Measurements from ENCODE around the gene OSTF1. TPM values are rescaled to one million over a fixed set of nuclear protein-coding genes. Genes with fewer than 3 reads are reported as not detected.

Gene OSTF1
- total RNA-seq, 2 experiments from 2014 or later, result 126 to 132 TPM

DNA sequence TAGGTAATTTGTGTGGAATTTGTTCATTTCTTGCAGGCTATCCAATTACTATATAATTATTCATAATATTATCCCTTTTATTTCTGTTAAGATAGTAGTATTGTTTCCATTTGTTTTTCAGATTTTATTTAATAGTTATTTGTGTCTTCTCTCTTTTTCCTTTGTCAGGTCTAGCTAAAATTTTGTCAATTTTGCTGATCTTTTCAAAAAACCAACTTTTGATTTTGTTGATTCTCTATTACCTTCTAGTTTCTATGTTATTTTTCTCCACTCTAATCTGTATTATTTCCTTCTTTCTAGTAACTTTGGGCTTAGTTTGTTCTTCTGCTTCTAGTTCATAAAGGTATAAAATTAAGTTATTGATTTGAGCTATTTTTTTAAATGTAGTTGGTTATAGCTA lies 76.3 kb downstream of the OSTF1 start:
- DNase-seq, result no peak
- Mint-ChIP-seq H3K9me3 (ENCODE audit: insufficient read depth) (peaks cover 34% of the 10 kb centered on the region), H3K4me3 (no peak overlapping the region), H3K27ac (no peak overlapping the region), H3K36me3 (ENCODE audit: low read depth) (peaks cover 65% of the 10 kb centered on the region), H3K4me1 (ENCODE audit: low read depth) (peaks cover 30% of the 10 kb centered on the region), H3K27me3 (ENCODE audit: low read depth) (no peaks in the 10 kb centered on the region)
- ChIA-PET CTCF (interaction anchor here (1.2 to 1.3 kb wide), 4 partner anchors 10 to 25 kb away, joined by 3 to 6 read pairs (median 5); no protein-coding TSS in a partner anchor), POLR2A (interaction anchor here (0.9 kb wide), 1 partner anchor 76 kb away, joined by 3 read pairs; no protein-coding TSS in a partner anchor)
- no peak for ATAC-seq

GRCh38 chr9:75167281-75167680 lies 79.0 kb downstream of the OSTF1 start:
- H3K36me3 Mint-ChIP-seq (ENCODE audit: low read depth), result peaks cover 81% of the 10 kb centered on the region
- DNase-seq (no peak), ATAC-seq (no peak)
- no peak overlapping the region for H3K4me3 Mint-ChIP-seq
- peaks cover 34% of the 10 kb centered on the region for H3K9me3 Mint-ChIP-seq (ENCODE audit: insufficient read depth)
- ChIA-PET CTCF (interaction anchor here (1.9 kb wide), 1 partner anchor 18 kb away, joined by 11 read pairs; no protein-coding TSS in a partner anchor), POLR2A (no interaction called here)
- H3K4me1 Mint-ChIP-seq (ENCODE audit: low read depth), result peaks cover 53% of the 10 kb centered on the region
- no peaks in the 10 kb centered on the region for H3K27me3 Mint-ChIP-seq (ENCODE audit: low read depth)
- peak overlapping the region; percentile 53 for H3K27ac Mint-ChIP-seq

DNA sequence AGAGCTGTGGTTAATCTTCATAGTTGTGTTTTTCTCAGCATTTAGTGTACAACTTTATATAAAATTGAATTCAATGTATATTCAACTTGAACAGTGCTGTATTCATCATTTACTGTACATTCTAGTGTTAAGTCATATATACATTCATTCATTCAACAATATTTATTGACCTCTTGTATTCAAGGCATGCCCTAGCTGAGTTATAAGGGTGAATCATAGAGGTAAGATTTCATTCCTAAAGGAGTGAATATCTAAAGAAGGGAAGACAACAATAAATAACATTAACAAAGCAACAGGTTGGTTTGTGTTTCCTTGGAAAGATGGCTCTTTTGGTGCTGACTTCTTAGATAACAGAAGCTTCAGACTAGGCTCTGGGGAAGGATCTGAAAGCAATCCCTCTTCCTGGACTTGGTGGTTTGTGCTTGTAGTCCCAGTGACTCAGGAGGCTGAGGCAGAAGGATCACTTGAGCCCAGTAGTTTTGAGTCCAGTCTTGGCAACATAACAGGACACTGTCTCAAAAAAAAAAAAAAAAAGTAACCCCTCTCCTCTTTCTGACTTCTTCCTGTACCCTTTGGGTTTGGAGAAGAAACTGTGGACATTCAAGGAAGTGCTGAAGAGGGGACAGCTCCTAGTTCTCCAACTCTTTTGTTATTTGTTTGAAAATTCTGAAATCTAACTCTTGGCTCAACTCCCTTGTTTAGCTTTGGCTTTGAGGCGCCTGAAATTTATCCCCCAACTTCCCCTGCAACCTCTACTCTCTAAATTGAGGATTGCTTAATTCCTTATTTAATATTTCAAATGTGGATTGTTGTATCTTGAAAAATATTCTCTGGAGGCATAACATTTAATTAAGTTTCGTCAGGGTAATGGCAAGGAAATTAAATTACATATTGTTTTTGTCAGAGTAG lies 80.2 kb downstream of the OSTF1 start:
- ChIA-PET CTCF (interaction anchor here (0.7 to 10.5 kb wide), 4 partner anchors 17 to 217 kb away, joined by 3 to 77 read pairs (median 3); no protein-coding TSS in a partner anchor), POLR2A (interaction anchor here (0.6 kb wide), 1 partner anchor 8 kb away, joined by 4 read pairs; no protein-coding TSS in a partner anchor)
- Mint-ChIP-seq H3K36me3 (ENCODE audit: low read depth) (peaks cover 82% of the 10 kb centered on the region), H3K27ac (peak overlapping the region; percentile 40), H3K4me3 (no peak overlapping the region), H3K9me3 (ENCODE audit: insufficient read depth) (peaks cover 24% of the 10 kb centered on the region), H3K4me1 (ENCODE audit: low read depth) (peaks cover 59% of the 10 kb centered on the region), H3K27me3 (ENCODE audit: low read depth) (no peaks in the 10 kb centered on the region)
- ATAC-seq (no peak), DNase-seq (no peak)

- CTCF ChIA-PET, result interaction anchor here (1.2 to 10.5 kb wide), 2 partner anchors 16 to 218 kb away, joined by 3 to 77 read pairs; no protein-coding TSS in a partner anchor
Measured at GRCh38 chr9:75169623-75170022, 81.3 kb downstream of the OSTF1 start.

DNA sequence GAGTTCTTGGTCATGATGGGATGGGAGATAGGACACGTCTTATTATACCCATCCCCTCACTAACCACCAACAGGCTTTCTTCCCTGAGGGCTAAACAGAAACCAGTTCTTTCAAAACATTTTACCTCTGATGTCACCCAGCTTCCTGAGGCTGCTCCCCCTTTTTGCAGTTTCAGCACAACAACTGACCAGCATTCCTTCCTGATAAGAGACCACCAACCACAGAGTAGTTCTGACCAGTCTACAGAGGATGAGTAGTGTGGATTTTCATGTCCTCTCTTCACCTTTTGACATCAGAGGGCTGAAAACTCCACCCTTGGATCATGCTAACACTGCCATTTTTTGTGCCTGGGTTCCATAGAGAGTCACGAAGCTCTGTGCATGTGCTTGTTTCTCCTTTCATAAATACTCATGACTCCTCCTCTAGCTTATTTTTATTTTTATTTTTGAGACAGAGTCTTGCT lies 82.6 kb downstream of the OSTF1 start:
- Mint-ChIP-seq H3K27ac (peak overlapping the region; percentile 71), H3K4me1 (ENCODE audit: low read depth) (peaks cover 59% of the 10 kb centered on the region), H3K36me3 (ENCODE audit: low read depth) (peaks cover 65% of the 10 kb centered on the region), H3K27me3 (ENCODE audit: low read depth) (no peaks in the 10 kb centered on the region), H3K4me3 (no peak overlapping the region), H3K9me3 (ENCODE audit: insufficient read depth) (peaks cover 13% of the 10 kb centered on the region)
- POLR2A ChIA-PET, result interaction anchor here (1.2 to 1.5 kb wide), 2 partner anchors 19 to 81 kb away, joined by 3 read pairs; no protein-coding TSS in a partner anchor
- DNase-seq (no peak), ATAC-seq (peak; percentile 51)
- CTCF ChIA-PET, result interaction anchor here (0.6 to 10.5 kb wide), 2 partner anchors 10 to 14 kb away, joined by 3 to 77 read pairs; no protein-coding TSS in a partner anchor

More at GRCh38 chr9:75169623-75170022, 81.3 kb downstream of the OSTF1 start:
- peaks cover 59% of the 10 kb centered on the region for H3K4me1 Mint-ChIP-seq (ENCODE audit: low read depth)
- POLR2A ChIA-PET, result interaction anchor here (1.2 to 1.5 kb wide), 2 partner anchors 17 to 80 kb away, joined by 3 read pairs; no protein-coding TSS in a partner anchor
- H3K27me3 Mint-ChIP-seq (ENCODE audit: low read depth), result no peaks in the 10 kb centered on the region
- DNase-seq, result no peak
- H3K36me3 Mint-ChIP-seq (ENCODE audit: low read depth), result peaks cover 75% of the 10 kb centered on the region
- peaks cover 22% of the 10 kb centered on the region for H3K9me3 Mint-ChIP-seq (ENCODE audit: insufficient read depth)
- H3K27ac Mint-ChIP-seq, result no peak overlapping the region
- no peak for ATAC-seq
- H3K4me3 Mint-ChIP-seq, result no peak overlapping the region

- H3K9me3 Mint-ChIP-seq (ENCODE audit: insufficient read depth), result no peaks in the 10 kb centered on the region
- ChIA-PET POLR2A (interaction anchor here (1.4 kb wide), 1 partner anchor 10 kb away, joined by 3 read pairs; no protein-coding TSS in a partner anchor), CTCF (interaction anchor here (1.0 to 10.5 kb wide), 4 partner anchors 10 to 28 kb away, joined by 3 to 77 read pairs (median 4); no protein-coding TSS in a partner anchor)
- DNase-seq (no peak), ATAC-seq (no peak)
- peaks cover 30% of the 10 kb centered on the region for H3K36me3 Mint-ChIP-seq (ENCODE audit: low read depth)
- H3K4me3 Mint-ChIP-seq, result no peak overlapping the region
- no peak overlapping the region for H3K27ac Mint-ChIP-seq
- H3K4me1 Mint-ChIP-seq (ENCODE audit: low read depth), result peaks cover 24% of the 10 kb centered on the region
- no peaks in the 10 kb centered on the region for H3K27me3 Mint-ChIP-seq (ENCODE audit: low read depth)
Measured at GRCh38 chr9:75175395-75175794, 87.1 kb downstream of the OSTF1 start.

- no peaks in the 10 kb centered on the region for H3K27me3 Mint-ChIP-seq (ENCODE audit: low read depth)
- H3K27ac Mint-ChIP-seq, result no peak overlapping the region
- H3K4me3 Mint-ChIP-seq, result no peak overlapping the region
- DNase-seq (no peak), ATAC-seq (no peak)
- no peaks in the 10 kb centered on the region for H3K9me3 Mint-ChIP-seq (ENCODE audit: insufficient read depth)
- peaks cover 18% of the 10 kb centered on the region for H3K4me1 Mint-ChIP-seq (ENCODE audit: low read depth)
- ChIA-PET POLR2A (no interaction called here), CTCF (interaction anchor here (1.0 to 10.5 kb wide), 2 partner anchors 9 to 24 kb away, joined by 3 to 77 read pairs; no protein-coding TSS in a partner anchor)
- H3K36me3 Mint-ChIP-seq (ENCODE audit: low read depth), result peaks cover 23% of the 10 kb centered on the region
Measured at GRCh38 chr9:75176037-75176436, 87.7 kb downstream of the OSTF1 start.

DNA sequence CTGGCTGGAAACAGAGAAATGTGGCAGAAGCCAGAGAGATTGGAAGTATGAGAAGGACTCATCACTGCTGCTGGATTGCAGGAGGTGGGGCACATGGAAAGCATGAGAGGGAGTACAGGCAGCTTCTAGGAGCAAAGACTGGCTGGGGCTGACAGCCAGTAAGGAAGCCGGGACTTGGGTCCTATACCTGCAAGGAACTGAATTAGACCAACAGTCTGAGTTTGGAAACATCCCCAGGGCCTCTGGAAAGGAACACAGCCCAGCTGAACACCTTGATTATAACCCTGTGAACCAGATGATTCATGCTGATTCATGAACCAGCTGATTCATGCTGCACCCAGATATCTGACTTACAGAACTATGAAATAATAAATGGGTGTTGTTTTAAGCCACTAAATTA lies 93.4 kb downstream of the OSTF1 start:
- Mint-ChIP-seq H3K27ac (no peak overlapping the region), H3K4me1 (ENCODE audit: low read depth) (peaks cover 16% of the 10 kb centered on the region), H3K9me3 (ENCODE audit: insufficient read depth) (no peaks in the 10 kb centered on the region), H3K4me3 (no peak overlapping the region), H3K36me3 (ENCODE audit: low read depth) (peaks cover 7% of the 10 kb centered on the region), H3K27me3 (ENCODE audit: low read depth) (no peaks in the 10 kb centered on the region)
- ChIA-PET CTCF (interaction anchor here (1.1 kb wide), 1 partner anchor 11 kb away, joined by 3 read pairs; no protein-coding TSS in a partner anchor), POLR2A (interaction anchor here (0.5 kb wide), 1 partner anchor 30 kb away, joined by 3 read pairs; no protein-coding TSS in a partner anchor)
- ATAC-seq, result no peak
- DNase-seq, result no peak

DNA sequence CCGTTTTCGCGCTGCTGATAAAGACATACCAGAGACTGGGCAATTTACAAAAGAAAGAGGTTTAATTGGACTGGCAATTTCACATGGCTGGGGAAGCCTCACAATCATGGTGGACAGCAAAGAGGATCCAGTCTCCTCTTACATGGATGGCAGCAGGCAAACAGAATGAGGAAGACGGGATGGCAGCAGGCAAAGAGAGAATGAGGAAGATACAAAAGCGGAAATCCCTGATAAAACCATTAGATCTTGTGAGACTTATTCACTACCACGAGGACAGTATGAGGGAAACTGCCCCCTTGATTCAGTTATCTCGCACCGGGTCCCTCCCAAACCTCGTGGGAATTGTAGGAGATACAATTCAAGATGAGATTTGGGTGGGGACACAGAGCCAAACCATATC lies 95.0 kb downstream of the OSTF1 start:
- peaks cover 7% of the 10 kb centered on the region for H3K36me3 Mint-ChIP-seq (ENCODE audit: low read depth)
- no peaks in the 10 kb centered on the region for H3K27me3 Mint-ChIP-seq (ENCODE audit: low read depth)
- CTCF ChIA-PET, result interaction anchor here (3.3 kb wide), 1 partner anchor 10 kb away, joined by 77 read pairs; no protein-coding TSS in a partner anchor
- no peak overlapping the region for H3K4me3 Mint-ChIP-seq
- ATAC-seq (no peak), DNase-seq (no peak)
- POLR2A ChIA-PET, result no interaction called here
- peaks cover 19% of the 10 kb centered on the region for H3K4me1 Mint-ChIP-seq (ENCODE audit: low read depth)
- no peak overlapping the region for H3K27ac Mint-ChIP-seq
- no peaks in the 10 kb centered on the region for H3K9me3 Mint-ChIP-seq (ENCODE audit: insufficient read depth)

DNA sequence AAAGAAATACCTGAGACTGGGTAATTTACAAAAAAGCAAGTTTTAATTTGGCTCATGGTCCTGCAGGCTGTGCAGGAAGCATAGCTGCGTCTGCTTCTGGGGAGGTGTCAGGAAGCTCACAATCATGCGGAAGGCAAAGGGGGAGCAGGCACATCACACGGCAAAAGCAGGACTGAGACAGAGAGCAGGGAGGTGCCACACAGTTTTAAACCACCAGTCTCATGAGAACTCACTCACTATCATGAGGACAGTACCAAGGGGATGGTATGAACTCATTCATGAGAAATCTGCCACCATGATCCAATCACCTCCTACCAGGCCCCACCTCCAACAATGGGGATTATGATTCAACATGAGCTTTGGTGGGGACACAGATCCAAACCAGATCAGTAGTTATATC lies 96.2 kb downstream of the OSTF1 start:
- H3K36me3 Mint-ChIP-seq (ENCODE audit: low read depth), result peaks cover 5% of the 10 kb centered on the region
- H3K27ac Mint-ChIP-seq, result peak overlapping the region; percentile 15
- ChIA-PET CTCF (interaction anchor here (1.2 to 3.3 kb wide), 9 partner anchors 11 to 190 kb away, joined by 3 to 77 read pairs (median 6); no protein-coding TSS in a partner anchor), POLR2A (interaction anchor here (1.5 kb wide), 1 partner anchor 10 kb away, joined by 3 read pairs; no protein-coding TSS in a partner anchor)
- DNase-seq, result no peak
- no peaks in the 10 kb centered on the region for H3K9me3 Mint-ChIP-seq (ENCODE audit: insufficient read depth)
- H3K27me3 Mint-ChIP-seq (ENCODE audit: low read depth), result no peaks in the 10 kb centered on the region
- no peak overlapping the region for H3K4me3 Mint-ChIP-seq
- peaks cover 22% of the 10 kb centered on the region for H3K4me1 Mint-ChIP-seq (ENCODE audit: low read depth)
- no peak for ATAC-seq

DNA sequence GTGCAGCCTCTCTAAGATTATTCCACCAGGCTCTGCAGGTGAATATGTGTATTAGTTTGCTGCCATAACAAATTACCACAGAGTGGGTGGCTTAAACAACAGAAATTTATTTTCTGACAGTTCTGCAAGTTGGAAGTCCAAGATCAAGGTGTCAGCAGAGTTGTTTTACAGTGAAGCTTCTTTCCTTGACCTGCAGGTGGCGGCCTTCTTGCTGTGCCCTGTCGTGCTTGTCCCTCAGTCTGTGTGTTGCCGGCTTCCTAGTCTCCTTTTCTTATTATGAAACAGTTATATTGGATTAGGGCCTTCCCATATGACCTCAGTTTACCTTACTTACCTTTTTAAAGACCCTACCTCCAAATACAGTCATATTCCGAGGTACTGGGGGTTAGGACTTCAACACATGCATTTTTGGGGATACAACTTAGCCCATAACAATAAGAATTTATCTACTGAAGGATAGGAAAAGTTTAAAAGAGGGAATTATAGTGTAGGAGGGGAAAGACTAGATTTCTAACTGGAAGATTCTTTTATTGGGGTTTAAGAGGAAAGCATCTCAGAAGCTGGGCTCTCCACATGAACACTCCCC lies 97.4 kb downstream of the OSTF1 start:
- no peaks in the 10 kb centered on the region for H3K9me3 Mint-ChIP-seq (ENCODE audit: insufficient read depth)
- H3K4me1 Mint-ChIP-seq (ENCODE audit: low read depth), result peaks cover 22% of the 10 kb centered on the region
- ChIA-PET POLR2A (interaction anchor here (1.5 kb wide), 1 partner anchor 11 kb away, joined by 3 read pairs; no protein-coding TSS in a partner anchor), CTCF (interaction anchor here (0.6 to 3.3 kb wide), 31 partner anchors 10 to 411 kb away, joined by 3 to 77 read pairs (median 5); partner anchors contain the start of genes NMRK1 and OSTF1)
- DNase-seq (peak; percentile 68), ATAC-seq (peak; percentile 65)
- H3K36me3 Mint-ChIP-seq (ENCODE audit: low read depth), result peaks cover 4% of the 10 kb centered on the region
- peaks cover under 1% of the 10 kb centered on the region for H3K27me3 Mint-ChIP-seq (ENCODE audit: low read depth)
- no peak overlapping the region for H3K27ac Mint-ChIP-seq
- no peak overlapping the region for H3K4me3 Mint-ChIP-seq
